ENCODE measurements around the gene ANKRD55. TPM values are rescaled to one million over a fixed set of nuclear protein-coding genes. Genes with fewer than 3 reads are reported as not detected.

The ANKRD55 gene
- total RNA-seq, 6 donors from 2014 or later = 0.23 to 1.7 (median 0.98) TPM; not detected in 1

- peaks cover 10 to 19% (median 15%) of the 10 kb centered on the region in 4 donors for H3K4me1 ChIP-seq
- ATAC-seq (ENCODE audit: low FRiP score in 2 of 2) = peak; percentile 72
- H3K27ac ChIP-seq = peak overlapping the region in 1 of 4 donors; percentile 59
- DNase-seq = no peak
- no peaks in the 10 kb centered on the region for H3K9me3 ChIP-seq
- TF ChIP-seq POLR2A (IDR thresholded peaks at IDR 0.05) (no peak), CTCF (IDR thresholded peaks at IDR 0.05) (no peak), POLR2AphosphoS5 (IDR thresholded peaks at IDR 0.05) (peak in 1 of 2 donors; percentile 22), EP300 (IDR thresholded peaks at IDR 0.05) (no peak)
- H3K4me3 ChIP-seq = no peak overlapping the region
- WGBS, 2 donors = 75 to 87% methylated on average over 2 of the region's 2 CpGs
- H3K27me3 ChIP-seq = no peaks in the 10 kb centered on the region
- H3K36me3 ChIP-seq = no peaks in the 10 kb centered on the region
Observed at GRCh38 chr5:56075361-56075760, 157.8 kb downstream of the ANKRD55 start.

GRCh38 chr5:56072863-56073766 lies 160.0 kb downstream of the ANKRD55 start:
- H3K4me1 ChIP-seq = peaks cover 14 to 17% (median 16%) of the 10 kb centered on the region in 4 donors
- no peak for ATAC-seq (ENCODE audit: low FRiP score in 2 of 2)
- DNase-seq = no peak
- H3K27ac ChIP-seq = no peak overlapping the region
- 84 to 85% methylated on average over 6 of the region's 6 CpGs for WGBS, 2 donors
- no peaks in the 10 kb centered on the region for H3K9me3 ChIP-seq
- no peaks in the 10 kb centered on the region for H3K27me3 ChIP-seq
- no peaks in the 10 kb centered on the region for H3K36me3 ChIP-seq
- H3K4me3 ChIP-seq = no peak overlapping the region
- TF ChIP-seq CTCF (IDR thresholded peaks at IDR 0.05) = no peak
- no peak for TF ChIP-seq EP300 (IDR thresholded peaks at IDR 0.05)
- TF ChIP-seq POLR2A (IDR thresholded peaks at IDR 0.05) = no peak
- no peak for TF ChIP-seq POLR2AphosphoS5 (IDR thresholded peaks at IDR 0.05)

- no peak for ATAC-seq (ENCODE audit: low FRiP score in 2 of 2)
- Histone ChIP-seq H3K4me1 (peaks cover 14 to 17% (median 16%) of the 10 kb centered on the region in 4 donors), H3K27ac (peak overlapping the region in 3 of 4 donors; percentile 33 to 44 (median 43))
Observed at GRCh38 chr5:56071470-56071869, 161.7 kb downstream of the ANKRD55 start.

GRCh38 chr5:56070851-56071465 lies 162.2 kb downstream of the ANKRD55 start:
- peak in 1 of 2 donors; percentile 41 for ATAC-seq (ENCODE audit: low FRiP score in 2 of 2)
- no peaks in the 10 kb centered on the region for H3K27me3 ChIP-seq
- no peak for TF ChIP-seq CTCF (IDR thresholded peaks at IDR 0.05)
- no peak for TF ChIP-seq POLR2AphosphoS5 (IDR thresholded peaks at IDR 0.05)
- no peak for TF ChIP-seq EP300 (IDR thresholded peaks at IDR 0.05)
- TF ChIP-seq POLR2A (IDR thresholded peaks at IDR 0.05) = no peak

More at GRCh38 chr5:56071470-56071869, 161.7 kb downstream of the ANKRD55 start:
- 53 to 61% methylated on average over 4 of the region's 4 CpGs for WGBS, 2 donors
- Histone ChIP-seq H3K36me3 (no peaks in the 10 kb centered on the region), H3K27me3 (no peaks in the 10 kb centered on the region), H3K9me3 (no peaks in the 10 kb centered on the region), H3K4me3 (no peak overlapping the region)
- no peak for DNase-seq
- TF ChIP-seq EP300 (IDR thresholded peaks at IDR 0.05) (no peak), POLR2A (IDR thresholded peaks at IDR 0.05) (no peak), POLR2AphosphoS5 (IDR thresholded peaks at IDR 0.05) (no peak), CTCF (IDR thresholded peaks at IDR 0.05) (no peak)

More at GRCh38 chr5:56070851-56071465, 162.2 kb downstream of the ANKRD55 start:
- no peak overlapping the region for H3K4me3 ChIP-seq
- no peak for DNase-seq
- peaks cover 14 to 17% (median 16%) of the 10 kb centered on the region in 4 donors for H3K4me1 ChIP-seq
- no peaks in the 10 kb centered on the region for H3K36me3 ChIP-seq
- H3K27ac ChIP-seq = peak overlapping the region in 3 of 4 donors; percentile 33 to 48 (median 44)
- H3K9me3 ChIP-seq = no peaks in the 10 kb centered on the region
- WGBS, 2 donors = 32 to 34% methylated on average over 2 of the region's 2 CpGs
